ENCODE measurements around the gene CFAP92. TPM values are rescaled to one million over a fixed set of nuclear protein-coding genes. Genes with fewer than 3 reads are reported as not detected.

The CFAP92 gene
- total RNA-seq, 1 donor from 2014 or later: 8.7 TPM

GRCh38 chr3:128983293-128984069 lies 10.4 kb downstream of the CFAP92 start:
- Mint-ChIP-seq H3K27ac (ENCODE audit: unreplicated experiment) (no peak overlapping the region), H3K4me3 (no peak overlapping the region), H3K4me1 (peaks cover 6% of the 10 kb centered on the region), H3K9me3 (no peaks in the 10 kb centered on the region), H3K36me3 (ENCODE audit: low read depth) (no peaks in the 10 kb centered on the region), H3K27me3 (ENCODE audit: low read depth) (no peaks in the 10 kb centered on the region)
- no peak for DNase-seq (ENCODE audit: low read depth, low spot score)
- TF ChIP-seq CTCF (conservative IDR thresholded peaks at IDR 0.05): no peak

- no peak overlapping the region for H3K27ac Mint-ChIP-seq (ENCODE audit: unreplicated experiment)
- H3K4me3 Mint-ChIP-seq: no peak overlapping the region
- peaks cover 4% of the 10 kb centered on the region for H3K36me3 Mint-ChIP-seq (ENCODE audit: low read depth)
These were observed 18.6 kb downstream of the CFAP92 start for GRCh38 chr3:128975276-128975675.

GRCh38 chr3:128973988-128974564 lies 19.8 kb downstream of the CFAP92 start:
- peaks cover 4% of the 10 kb centered on the region for H3K36me3 Mint-ChIP-seq (ENCODE audit: low read depth)
- H3K4me3 Mint-ChIP-seq: no peak overlapping the region
- no peaks in the 10 kb centered on the region for H3K27me3 Mint-ChIP-seq (ENCODE audit: low read depth)
- no peak overlapping the region for H3K27ac Mint-ChIP-seq (ENCODE audit: unreplicated experiment)
- no peaks in the 10 kb centered on the region for H3K9me3 Mint-ChIP-seq
- H3K4me1 Mint-ChIP-seq: no peaks in the 10 kb centered on the region
- TF ChIP-seq CTCF (conservative IDR thresholded peaks at IDR 0.05): no peak
- DNase-seq (ENCODE audit: low read depth, low spot score): no peak

More at GRCh38 chr3:128975276-128975675, 18.6 kb downstream of the CFAP92 start:
- DNase-seq (ENCODE audit: low read depth, low spot score): no peak
- Mint-ChIP-seq H3K4me1 (no peaks in the 10 kb centered on the region), H3K9me3 (no peaks in the 10 kb centered on the region), H3K27me3 (ENCODE audit: low read depth) (no peaks in the 10 kb centered on the region)
- TF ChIP-seq CTCF (conservative IDR thresholded peaks at IDR 0.05): no peak

- peaks cover 4% of the 10 kb centered on the region for H3K36me3 Mint-ChIP-seq (ENCODE audit: low read depth)
- no peaks in the 10 kb centered on the region for H3K27me3 Mint-ChIP-seq (ENCODE audit: low read depth)
- H3K27ac Mint-ChIP-seq (ENCODE audit: unreplicated experiment): no peak overlapping the region
- no peak for TF ChIP-seq CTCF (conservative IDR thresholded peaks at IDR 0.05)
- no peak overlapping the region for H3K4me3 Mint-ChIP-seq
- DNase-seq (ENCODE audit: low read depth, low spot score): no peak
- H3K4me1 Mint-ChIP-seq: no peaks in the 10 kb centered on the region
- no peaks in the 10 kb centered on the region for H3K9me3 Mint-ChIP-seq
These were observed 22.3 kb downstream of the CFAP92 start for GRCh38 chr3:128971421-128972100.

GRCh38 chr3:128970740-128971047 lies 23.2 kb downstream of the CFAP92 start:
- DNase-seq (ENCODE audit: low read depth, low spot score): no peak
- Mint-ChIP-seq H3K4me1 (no peaks in the 10 kb centered on the region), H3K27ac (ENCODE audit: unreplicated experiment) (no peak overlapping the region), H3K9me3 (no peaks in the 10 kb centered on the region), H3K4me3 (no peak overlapping the region), H3K27me3 (ENCODE audit: low read depth) (no peaks in the 10 kb centered on the region), H3K36me3 (ENCODE audit: low read depth) (peaks cover 4% of the 10 kb centered on the region)
- no peak for TF ChIP-seq CTCF (conservative IDR thresholded peaks at IDR 0.05)
